Measurements from ENCODE around the gene ARSG. TPM values are rescaled to one million over a fixed set of nuclear protein-coding genes. Genes with fewer than 3 reads are reported as not detected.
A peak's percentile ranks its signal among the peaks of the same experiment; 100 is the strongest.

Gene ARSG
- total RNA-seq, 3 donors from 2014 or later = 9.3 to 14.8 (median 9.5) TPM

DNA sequence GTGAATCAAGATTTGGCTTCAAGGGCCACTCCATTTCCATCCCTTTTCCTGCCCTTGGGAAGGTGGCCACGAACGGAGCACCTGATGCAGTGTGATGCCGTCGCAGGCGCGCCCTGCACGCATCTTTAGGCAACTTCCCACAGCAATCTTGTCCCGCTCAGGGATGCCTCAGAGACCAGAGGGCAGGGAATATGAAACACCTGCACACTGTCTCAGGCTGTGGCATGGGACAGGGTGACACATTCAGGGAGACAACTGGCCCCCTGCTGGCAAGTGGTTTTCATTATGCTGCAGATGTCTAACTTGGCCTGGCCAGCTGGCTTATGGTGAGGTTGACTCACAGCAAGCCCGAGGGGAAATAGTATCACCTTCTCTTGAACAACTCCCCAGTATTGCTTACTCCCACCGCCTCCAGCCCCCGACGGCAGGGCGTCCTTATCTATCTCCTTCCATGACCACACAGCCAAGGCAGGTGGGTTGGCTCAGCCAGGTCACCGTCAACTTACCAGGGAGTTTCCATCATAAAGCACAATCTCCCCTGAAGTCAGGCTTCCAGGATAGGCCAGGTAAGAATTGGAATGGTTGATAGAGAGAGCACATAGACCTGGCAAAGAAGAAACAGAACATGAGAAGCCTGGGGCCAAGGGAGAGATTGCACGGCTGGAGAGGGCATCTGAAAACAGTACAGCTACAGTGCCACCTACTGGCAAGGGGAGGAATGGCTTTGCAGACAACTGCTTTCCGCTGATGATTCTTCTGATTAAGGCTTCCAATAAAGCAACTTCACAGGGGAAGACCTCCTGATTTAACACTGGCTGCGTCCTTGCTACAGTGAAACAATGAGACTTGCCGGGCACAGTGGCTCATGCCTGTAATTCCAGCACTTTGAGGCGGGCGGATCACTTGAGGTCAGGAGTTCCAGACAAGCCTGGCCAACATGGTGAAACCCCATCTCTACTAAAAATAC is 144.9 kb downstream of the ARSG start:
- TF ChIP-seq POLR2AphosphoS5 (IDR thresholded peaks at IDR 0.05) (peak in 2 of 3 donors; percentile 34 to 60), POLR2A (IDR thresholded peaks at IDR 0.05) (no peak)
- TF ChIP-seq, protein P1, sequence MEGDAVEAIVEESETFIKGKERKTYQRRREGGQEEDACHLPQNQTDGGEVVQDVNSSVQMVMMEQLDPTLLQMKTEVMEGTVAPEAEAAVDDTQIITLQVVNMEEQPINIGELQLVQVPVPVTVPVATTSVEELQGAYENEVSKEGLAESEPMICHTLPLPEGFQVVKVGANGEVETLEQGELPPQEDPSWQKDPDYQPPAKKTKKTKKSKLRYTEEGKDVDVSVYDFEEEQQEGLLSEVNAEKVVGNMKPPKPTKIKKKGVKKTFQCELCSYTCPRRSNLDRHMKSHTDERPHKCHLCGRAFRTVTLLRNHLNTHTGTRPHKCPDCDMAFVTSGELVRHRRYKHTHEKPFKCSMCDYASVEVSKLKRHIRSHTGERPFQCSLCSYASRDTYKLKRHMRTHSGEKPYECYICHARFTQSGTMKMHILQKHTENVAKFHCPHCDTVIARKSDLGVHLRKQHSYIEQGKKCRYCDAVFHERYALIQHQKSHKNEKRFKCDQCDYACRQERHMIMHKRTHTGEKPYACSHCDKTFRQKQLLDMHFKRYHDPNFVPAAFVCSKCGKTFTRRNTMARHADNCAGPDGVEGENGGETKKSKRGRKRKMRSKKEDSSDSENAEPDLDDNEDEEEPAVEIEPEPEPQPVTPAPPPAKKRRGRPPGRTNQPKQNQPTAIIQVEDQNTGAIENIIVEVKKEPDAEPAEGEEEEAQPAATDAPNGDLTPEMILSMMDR (IDR thresholded peaks at IDR 0.05) = peak; percentile 93 to 94 (median 93)
- H3K9me3 ChIP-seq = no peaks in the 10 kb centered on the region
- DNase-seq (ENCODE audit: low spot score in 2 of 2) = peak; percentile 70 to 82
- H3K4me3 ChIP-seq = peak overlapping the region in 1 of 3 donors; percentile 10
- H3K27me3 ChIP-seq = no peaks in the 10 kb centered on the region
- peaks cover 6 to 8% of the 10 kb centered on the region in 2 donors for H3K4me1 ChIP-seq
- H3K27ac ChIP-seq = peak overlapping the region; percentile 45 to 68
- intact Hi-C loops (cut with DNase I; ENCODE audit: low total_unique reads) = no loop called here
- H3K36me3 ChIP-seq = peaks cover 4% of the 10 kb centered on the region

DNA sequence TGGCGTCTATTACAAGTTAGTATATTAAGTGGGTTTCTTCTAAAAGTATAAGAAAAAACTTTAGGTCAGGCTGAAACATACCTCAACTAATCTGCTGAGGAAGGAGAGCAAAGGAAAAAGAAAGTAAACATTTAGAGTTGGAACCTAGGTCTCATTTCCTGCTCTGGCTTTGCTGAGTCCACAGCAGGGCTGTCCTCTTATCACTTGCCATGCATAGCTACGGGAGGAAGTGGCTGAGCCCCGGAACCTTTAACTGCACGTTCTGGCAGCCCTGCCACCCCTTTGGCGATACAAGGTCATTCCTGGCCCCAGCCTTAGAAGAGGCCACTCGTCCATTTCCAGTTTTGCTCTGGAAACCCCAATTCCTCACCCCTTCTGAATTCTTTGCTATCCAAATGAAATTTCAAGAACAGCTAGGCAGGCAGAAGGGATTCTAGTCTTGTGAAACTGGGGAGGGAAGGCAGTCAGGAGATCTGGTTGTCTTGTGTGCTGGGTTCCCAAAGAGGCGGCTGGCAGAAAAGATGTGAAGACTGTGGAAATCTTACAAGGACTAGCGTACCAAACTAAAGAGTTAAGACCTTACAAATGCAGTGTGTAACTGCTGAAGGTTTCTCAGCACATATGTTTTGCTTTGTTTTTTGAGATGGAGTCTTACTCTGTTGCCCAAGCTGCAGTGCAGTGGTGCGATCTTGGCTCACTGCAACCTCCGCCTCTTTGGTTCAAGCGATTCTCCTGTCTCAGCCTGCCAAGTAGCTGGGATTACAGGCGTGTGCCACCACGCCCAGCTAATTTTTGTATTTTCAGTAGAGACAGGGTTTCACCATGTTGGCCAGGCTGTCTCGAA is 146.9 kb downstream of the ARSG start:
- Histone ChIP-seq H3K36me3 (no peaks in the 10 kb centered on the region), H3K27me3 (no peaks in the 10 kb centered on the region), H3K4me3 (no peak overlapping the region), H3K9me3 (no peaks in the 10 kb centered on the region), H3K4me1 (peaks cover 6 to 8% of the 10 kb centered on the region in 2 donors), H3K27ac (no peak overlapping the region)
- intact Hi-C loops (cut with DNase I; ENCODE audit: low total_unique reads) = no loop called here
- DNase-seq (ENCODE audit: low spot score in 2 of 2) = no peak
- no peak for TF ChIP-seq POLR2AphosphoS5 (IDR thresholded peaks at IDR 0.05)
- TF ChIP-seq, protein P1 (IDR thresholded peaks at IDR 0.05) = no peak
- no peak for TF ChIP-seq POLR2A (IDR thresholded peaks at IDR 0.05)

- Histone ChIP-seq H3K36me3 (no peaks in the 10 kb centered on the region), H3K27me3 (no peaks in the 10 kb centered on the region), H3K4me3 (no peak overlapping the region), H3K9me3 (no peaks in the 10 kb centered on the region), H3K27ac (peak overlapping the region in 1 of 2 donors; percentile 34), H3K4me1 (peaks cover 6 to 8% of the 10 kb centered on the region in 2 donors)
- intact Hi-C loops (cut with DNase I; ENCODE audit: low total_unique reads) = no loop called here
- DNase-seq (ENCODE audit: low spot score in 2 of 2) = no peak
- TF ChIP-seq, protein P1 (IDR thresholded peaks at IDR 0.05) = no peak
- TF ChIP-seq POLR2AphosphoS5 (IDR thresholded peaks at IDR 0.05) (no peak), POLR2A (IDR thresholded peaks at IDR 0.05) (no peak)
Observed at GRCh38 chr17:68439656-68440290, 148.5 kb downstream of the ARSG start.

- intact Hi-C loops (cut with DNase I; ENCODE audit: low total_unique reads) = no loop called here
- Histone ChIP-seq H3K4me3 (no peak overlapping the region), H3K9me3 (no peaks in the 10 kb centered on the region), H3K27ac (no peak overlapping the region), H3K27me3 (no peaks in the 10 kb centered on the region), H3K4me1 (peaks cover 6 to 8% of the 10 kb centered on the region in 2 donors), H3K36me3 (no peaks in the 10 kb centered on the region)
- TF ChIP-seq, protein P1 (IDR thresholded peaks at IDR 0.05) = no peak
- TF ChIP-seq POLR2AphosphoS5 (IDR thresholded peaks at IDR 0.05) = no peak
- TF ChIP-seq POLR2A (IDR thresholded peaks at IDR 0.05) = no peak
- no peak for DNase-seq (ENCODE audit: low spot score in 2 of 2)
Observed at GRCh38 chr17:68440526-68440925, 149.2 kb downstream of the ARSG start.
